GM18868 (cell line): ENCODE results near the gene PTPRN2.

Source experiments
- ATAC-seq: cut with Tn5 transposase; IDR thresholded peaks from one replicate; pipeline ENCODE4 v1.9.1; 2021; ENCODE audit warnings: mild to moderate bottlenecking, moderate library complexity; ENCODE audit not compliant: unreplicated experiment

The PTPRN2 gene

DNA sequence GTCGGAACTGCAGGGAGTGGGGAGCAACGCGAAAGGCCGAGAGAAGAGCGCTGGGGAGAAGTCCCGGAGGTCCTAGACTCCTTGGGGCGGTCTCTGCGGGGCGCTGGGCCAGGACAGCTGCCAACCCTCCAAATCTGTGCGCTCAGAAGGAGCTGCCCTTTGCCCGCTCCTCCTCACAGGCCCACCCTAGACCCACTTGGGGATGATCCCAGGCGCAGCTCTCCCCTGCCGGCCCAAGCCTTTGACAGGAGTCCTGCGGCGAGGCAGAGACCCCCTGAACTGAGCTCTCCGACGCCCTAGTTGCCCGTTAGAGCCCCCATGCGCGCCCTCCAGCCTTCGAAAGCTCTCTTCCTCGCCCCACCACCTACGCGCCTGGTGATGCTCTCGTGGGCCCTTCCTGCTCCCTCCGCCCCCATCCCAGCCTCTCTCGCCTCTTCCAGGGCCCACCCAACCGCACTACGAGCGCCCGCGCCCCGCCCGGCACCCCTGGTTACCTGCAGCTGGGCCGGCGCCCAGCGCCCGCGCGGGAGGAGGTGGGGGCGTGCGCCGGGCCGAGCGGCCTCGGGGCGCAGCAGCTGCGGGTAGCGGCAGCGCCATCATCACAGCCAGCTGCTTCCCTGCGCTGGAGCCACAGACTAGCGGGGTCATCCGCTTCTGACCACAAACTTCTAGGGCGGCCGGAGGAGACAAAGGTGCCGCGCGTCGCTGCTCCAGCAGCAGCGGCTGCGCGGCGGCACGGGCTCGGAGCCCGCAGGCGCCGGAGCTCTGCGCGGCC is 897.4 kb downstream of the PTPRN2 start:
- no peak for ATAC-seq

DNA sequence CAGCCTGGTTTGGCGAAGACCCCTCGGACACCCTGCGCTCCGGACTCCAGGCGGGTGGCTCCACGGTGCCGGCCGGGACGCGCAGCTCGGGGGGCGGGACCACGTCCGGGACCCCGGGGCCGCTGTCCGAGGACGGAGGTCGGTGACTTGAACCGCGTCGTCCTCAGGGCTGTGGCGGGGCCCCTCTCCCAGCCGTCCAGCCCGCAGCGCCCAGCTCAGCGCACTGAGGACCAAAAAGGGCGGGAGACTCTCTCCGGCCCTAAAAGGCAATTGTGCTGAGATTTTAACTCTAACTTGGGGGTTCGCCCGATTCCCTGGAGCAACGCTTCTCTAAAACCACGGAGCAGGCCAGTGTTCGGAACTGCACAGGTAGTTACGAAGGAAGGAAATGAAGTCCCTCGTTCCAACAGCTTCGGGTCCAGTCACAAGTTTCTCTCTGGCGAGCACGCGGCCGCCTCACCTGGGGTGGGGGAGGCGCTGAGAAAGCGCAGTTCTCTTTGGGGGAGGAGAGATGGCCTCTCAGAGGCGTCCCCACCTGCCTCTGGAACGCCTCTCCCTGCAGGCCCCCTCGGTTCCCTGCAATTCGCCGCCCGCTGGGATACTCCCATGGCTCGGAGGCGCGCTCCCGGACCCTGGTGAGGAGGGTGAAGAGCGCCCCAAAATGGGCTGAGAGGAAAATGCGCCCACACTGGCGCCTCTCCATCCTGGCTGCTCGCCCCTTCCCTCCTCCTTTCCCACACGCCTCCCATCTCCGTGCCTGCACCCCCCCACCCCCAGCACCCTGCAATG is 898.2 kb downstream of the PTPRN2 start:
- no peak for ATAC-seq

DNA sequence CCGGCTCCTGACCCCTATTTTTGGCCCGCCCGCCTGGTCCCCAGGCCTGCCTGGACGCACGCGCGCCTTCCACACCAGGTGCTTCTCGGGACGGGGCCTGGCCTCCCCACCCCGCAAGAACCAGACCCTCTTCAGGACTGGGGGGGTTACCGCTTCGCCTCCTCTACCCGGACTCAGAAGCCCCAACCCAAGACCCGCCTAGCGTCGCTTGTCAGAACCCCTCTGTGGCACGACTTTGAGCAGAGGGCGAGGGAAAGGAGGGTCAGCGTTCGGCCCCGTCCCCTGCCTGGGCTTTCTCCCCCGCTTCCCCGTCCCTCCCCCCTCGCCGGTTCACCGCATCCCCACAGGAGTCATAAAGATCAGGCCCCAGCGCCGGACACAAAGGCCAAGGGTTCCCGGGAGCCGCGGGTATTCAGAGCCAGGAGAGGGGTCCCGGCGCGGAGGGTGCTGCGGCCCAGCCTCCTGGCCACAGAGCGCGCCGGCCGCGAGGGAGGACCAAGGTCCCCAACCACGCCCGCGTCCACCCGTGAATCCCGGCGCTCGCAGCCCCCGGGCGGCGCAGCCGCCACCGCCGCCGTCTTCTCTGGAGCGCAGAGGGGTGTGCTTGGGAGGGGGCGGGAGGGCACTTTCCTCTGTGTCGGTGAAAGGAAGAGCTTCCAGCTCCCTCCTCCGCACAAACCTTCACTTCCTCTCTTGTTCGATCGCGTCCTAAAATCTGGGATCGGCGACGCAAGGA is 898.9 kb downstream of the PTPRN2 start:
- ATAC-seq: no peak

DNA sequence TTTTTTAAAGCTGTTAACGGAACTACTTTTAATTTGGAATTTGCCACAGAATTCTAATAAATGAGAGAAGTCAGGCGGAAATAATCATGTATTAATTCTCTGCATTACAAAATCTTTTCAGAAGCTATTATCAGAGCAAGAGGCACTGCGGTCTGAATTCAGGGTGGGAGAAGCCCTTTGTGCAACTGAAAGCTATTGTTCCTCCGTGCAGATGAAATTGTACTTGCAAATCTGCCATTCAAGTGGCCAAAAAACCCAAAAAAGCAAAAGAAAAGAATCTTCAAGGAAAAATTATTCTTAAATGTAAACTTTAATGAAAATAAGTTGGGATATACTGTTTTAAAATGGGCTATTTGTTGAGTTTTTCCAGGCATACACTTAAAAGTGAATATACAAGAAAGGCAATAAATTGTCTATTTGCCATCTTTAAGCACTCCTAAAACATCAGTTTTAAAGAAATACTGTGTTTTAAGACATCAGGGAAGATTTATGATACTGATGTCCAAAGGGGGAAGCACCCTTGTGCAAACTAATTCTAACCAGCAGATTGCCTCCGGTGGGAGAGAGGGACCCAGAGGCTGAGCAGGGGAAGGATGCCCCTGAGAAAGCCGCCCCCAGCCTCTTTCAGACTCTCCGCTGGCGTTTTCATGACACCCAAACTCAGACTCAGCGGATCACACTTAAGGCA is 899.6 kb downstream of the PTPRN2 start:
- ATAC-seq: no peak

DNA sequence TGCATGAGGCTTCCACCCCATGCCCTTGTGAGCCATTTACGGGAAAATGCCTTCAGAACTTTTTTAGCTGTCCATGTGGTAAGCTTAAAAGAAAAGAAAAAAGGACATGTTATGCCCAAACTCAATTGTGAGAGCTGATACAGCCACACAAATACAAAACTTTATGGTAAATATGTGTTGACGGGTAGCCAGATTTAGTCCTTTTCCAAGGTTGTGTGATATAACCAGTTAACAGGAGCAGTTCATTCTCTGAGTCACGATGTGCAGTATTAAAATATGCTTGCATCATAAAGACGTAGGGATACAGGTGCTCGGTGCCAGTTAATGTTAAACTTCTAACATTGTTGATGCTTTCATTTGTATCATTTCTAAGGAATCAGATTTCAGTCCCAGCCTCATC is 900.5 kb downstream of the PTPRN2 start:
- ATAC-seq: no peak

DNA sequence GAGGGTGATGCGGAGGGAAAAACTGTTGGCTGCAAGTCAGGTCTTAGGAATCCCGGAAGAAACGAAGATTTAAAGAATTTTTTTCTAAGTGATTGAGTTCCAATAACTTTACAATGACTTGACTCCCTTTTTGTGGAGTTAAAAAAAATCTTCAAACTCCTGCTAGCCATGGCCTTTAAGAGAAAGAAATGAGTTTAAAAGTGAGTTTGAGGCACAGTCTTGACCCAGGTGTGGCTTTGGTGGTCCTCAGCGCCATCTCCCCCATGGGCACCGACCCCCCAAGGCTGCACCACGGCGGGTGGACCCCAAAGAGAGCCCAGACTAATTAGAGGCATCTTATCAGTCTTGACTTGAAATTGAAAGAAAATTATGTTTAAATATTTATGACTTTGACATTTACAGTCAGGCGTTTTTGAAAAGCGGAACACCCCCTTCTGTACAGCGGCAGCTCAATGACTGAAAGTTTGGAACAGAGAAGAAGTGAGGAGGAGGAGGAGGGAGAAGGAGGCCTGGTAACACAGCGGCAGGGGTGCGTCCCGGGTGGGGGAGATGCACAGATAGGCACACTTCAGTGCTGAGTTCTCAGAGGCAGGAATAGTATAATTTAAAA is 901.2 kb downstream of the PTPRN2 start:
- no peak for ATAC-seq

DNA sequence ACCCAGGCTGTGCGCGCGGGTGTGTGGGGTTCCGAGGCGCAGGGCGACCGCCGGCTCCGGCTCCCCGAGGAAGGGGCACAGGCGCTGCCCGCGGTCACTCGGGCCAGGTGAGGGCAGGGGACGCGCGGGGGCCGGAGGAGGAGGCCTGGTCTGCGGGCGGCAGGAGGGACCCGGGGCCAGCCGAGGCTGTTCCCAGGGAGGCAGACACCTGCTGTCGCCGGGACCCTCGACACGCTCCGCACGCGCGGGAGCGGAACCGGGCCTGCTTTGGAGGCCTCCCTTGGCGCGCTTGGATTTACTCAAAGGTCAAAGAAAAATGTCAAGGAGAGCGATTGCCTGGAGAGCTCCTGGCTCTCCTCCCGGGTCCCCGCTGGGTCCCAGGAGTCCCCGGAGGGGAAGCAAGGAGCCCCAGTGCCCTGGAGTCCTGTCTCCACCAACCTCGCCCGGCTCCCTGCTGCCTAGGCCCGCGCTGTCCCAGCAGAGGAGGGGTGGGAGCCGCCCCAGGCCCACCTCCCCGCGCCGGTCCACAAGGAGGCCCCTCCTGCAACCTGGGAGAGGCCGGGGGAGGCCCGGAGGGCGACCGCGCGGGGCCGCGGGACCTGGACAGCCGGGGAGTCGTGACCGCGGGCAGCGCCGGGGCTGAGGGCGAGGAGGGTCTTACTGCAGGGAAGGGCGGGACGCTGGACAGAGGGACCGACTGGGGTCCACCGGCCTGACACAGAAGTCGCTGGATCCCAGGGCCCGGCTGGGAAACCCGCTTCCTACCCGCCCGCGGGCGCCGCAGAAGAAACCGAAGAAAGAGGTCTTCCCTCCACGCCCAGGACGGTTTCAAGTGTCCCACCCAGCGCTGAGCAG is 902.0 kb downstream of the PTPRN2 start:
- ATAC-seq: no peak

DNA sequence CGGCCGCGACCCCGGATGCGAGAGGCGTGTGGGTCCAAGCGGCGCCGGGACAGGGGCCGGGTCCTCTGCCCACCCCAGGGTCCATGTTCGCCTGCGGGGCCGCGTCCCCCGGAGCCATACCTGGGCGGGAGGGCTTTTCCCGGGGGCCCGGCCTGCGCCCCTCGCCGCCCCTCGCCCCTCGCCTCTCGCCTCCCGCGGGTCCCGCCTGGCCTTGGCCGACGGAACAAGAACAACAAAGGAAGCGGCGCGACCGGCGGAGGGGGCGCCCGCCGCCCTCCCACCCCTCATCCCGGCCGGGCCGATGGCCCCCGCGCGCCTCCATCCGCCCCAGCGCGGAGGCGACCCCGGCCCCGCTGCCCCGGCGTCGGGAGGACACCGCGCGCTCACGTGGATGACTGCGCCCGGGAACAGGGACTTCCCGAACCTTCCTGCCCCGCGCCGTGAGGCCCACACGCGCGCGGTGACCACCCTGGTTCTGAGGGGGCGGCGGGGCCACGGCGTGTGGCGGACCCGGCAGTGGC is 902.7 kb downstream of the PTPRN2 start:
- no peak for ATAC-seq

DNA sequence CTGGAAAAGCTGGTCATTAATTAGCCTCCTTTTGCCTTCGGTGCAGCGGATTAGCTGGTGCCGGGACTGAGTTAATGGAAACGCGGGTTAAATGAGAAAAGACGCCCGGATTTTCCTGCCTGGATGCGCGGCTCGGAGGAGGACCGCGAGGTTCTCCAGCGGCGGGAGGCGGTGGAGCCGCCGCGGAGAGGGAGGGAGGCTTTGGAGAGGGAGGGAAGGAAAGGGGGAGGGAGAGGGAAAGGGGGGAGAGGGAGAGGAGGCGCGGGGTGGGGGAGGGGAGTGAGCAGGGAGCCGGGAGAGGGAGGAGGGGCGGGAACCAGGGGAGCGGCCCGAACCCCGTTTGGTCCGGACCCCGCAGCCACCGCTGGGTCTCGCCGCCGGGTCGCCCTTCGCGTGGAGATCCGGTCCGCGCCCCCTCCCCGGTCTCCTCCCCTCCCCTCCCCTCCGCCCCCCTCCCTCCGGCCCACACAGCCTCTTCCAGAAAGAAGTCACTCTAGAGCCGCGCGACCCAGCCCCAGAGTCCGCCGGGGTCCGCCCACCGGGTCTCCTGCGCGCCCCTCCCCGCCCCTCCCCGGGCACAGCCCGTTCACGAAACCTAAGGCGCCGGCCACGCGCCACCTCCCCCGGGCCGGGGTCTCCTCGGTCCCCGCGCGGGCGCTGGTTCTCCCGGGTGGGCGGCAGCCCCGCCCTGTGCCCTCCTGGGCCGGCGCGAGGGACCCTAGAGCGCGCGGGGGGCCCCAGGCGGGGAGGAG is 903.3 kb downstream of the PTPRN2 start:
- ATAC-seq: no peak

DNA sequence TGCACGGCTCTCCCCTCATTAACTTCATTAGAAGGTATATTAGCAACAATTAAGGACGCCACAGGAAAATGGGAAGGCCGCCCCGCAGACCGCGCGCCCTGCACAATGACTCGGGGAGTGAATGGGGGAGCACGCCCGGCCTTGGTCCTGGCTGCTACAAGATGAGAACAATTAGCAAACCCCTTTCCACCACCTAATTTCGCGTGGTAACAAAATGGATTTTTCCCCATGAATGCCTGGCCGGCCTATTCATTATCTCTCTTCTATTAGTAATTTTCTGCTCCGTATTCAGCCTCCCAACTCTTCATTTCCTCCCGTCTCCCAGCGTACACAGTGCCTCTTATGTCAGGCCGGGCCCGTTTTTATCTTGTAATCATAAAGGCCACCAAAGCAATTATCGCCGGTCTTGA is 903.9 kb downstream of the PTPRN2 start:
- ATAC-seq: no peak

DNA sequence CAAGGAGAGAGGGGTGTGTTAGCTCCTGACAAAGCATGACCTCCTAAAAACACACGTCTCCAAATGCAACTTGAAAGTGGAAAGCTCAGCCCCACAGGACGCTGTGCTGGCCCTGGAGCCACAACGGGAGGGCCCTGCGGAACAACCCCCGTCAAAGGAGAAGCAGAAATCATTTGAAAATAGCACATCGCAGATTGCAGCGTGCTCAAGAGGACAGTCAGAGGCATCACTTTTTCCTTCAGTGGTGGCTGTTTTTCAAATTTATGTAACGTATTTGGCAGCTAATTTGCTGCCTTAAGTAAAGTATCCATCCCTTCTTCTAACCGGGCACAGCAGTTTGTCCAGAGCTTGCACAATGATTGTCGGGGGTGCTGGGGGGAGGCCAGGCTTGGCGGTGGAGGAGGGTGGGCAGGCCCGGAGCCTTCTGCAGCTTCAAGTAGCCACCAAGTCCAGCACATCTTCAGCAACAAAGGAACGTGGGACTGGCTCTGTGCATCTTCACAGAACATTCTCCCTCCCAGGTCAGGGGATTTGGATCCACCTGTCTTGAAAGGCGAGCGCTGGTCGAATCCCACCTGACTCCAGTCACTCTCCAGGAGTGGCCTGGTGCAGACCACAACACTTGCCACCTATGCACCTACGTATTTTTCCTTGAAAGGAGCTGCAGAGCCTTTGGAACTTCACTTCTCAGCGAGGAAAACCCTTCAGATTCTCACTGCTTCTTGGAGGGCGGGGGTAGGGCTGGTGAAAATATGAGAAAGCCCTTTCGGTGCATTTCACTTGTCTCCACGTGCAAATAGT is 904.5 kb downstream of the PTPRN2 start:
- no peak for ATAC-seq

DNA sequence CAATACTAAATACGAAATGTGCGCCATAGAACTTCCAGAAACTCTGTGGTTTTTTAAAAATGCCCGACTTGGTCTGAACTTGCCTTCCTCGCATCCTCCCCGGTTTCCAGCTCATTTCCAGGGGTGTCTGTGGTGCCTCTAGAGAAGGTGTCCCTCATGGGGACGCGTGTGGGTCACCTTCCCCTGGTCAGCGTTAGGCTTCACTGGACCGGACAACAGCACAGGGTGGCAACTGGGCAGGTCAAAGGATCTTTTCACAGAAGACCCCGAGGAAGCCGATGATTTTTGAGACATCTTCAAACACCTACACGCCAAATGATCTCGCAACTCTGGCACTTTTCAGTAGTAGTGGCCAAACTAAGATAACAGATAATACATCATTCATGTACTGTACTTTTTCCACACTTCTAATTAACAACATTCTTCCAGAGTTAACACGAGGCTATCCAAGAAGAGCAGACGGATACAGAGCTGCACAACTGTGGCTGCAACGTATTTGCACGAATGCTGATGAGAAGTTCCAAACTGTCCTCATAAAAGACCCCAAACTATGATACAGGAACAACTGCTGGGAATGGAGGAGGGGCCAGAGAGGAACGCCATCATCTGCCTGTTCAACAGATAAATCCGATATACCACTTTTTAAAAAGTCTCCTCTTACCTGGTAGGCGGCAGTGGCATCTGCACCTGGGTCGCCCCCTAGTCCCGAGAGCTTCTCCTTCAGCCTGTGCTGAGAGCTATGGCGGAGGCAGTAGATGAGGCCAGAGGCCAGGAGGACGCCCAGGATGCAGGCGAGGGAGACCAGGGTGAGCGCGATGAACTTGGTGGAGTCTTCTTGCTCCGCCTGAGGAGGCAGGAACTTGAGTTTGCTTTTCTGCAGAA is 905.3 kb downstream of the PTPRN2 start:
- no peak for ATAC-seq

DNA sequence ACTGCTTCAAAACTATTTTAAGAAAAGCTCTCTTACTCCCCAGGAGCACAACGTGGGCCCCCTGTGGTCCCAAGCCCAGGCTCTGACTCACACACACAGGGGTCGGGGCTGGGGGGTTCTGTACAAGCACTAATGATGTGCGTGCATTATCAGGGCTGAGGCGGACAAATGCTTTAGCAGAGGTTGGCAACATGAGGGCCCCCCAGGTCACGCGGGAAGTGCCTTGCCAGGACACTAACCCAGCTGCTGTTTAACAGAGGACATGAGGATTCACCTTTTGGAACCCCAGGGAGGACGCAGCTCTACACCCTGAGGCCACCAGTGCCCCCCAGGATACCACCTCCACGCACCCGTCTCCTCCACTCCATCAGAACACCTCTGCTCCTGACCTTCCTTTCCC is 908.0 kb downstream of the PTPRN2 start:
- no peak for ATAC-seq

DNA sequence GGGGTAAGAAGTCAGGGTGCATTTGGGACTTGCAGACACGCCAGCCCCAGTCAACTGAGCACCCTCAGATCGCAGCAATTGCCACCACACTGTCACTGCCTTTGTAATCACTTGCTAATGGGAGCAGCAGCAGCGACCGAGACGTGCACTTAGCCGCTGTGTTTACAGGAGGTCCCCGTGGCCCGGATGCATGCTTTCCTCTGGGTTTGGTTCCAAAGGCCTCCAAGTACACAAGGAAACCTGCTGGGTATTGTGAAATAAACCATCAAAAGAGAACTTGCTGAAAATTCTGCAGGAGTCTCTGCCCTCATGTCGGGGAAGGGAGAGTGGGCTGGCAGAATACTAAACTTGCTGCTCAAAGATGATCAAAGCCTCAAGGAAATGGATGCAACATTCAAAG is 909.1 kb downstream of the PTPRN2 start:
- ATAC-seq: no peak

DNA sequence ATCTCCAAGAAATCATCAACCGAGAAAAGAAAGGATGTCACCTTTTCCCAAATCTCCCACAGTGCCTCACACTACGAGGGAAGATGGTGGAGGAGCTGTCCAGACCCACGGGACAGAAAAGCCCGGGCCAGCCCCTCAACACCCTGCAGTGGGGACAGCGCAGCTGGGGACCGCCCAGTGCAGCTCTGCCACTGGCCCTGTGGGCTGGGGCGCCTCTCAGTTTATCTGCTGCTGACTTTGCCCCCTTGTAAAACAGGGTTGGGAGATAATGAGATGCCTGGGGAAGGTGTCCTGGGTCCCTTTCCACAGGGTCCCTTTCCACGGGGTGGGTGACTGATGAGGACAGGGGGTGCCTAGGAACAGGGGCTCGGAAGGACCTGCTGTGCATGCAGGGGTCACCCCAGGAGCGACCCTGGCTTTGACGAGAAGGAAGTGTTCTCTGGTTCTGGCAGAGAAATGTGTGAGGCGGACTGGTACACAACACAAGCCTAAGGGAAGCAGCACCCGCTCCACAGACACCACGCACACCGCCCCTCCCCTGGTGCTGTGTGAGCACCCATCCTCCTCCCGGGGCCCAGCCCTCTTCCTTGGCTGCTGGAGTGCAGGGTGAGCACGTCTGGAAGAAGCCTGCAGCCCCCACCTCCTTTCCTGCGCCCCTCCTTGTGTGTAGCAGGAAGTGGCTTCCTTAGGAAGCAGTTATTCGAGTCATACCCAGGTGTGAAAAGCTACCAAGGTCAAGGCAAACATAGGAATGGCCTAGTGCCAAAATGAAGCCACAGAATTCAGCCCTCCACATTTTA is 911.0 kb downstream of the PTPRN2 start:
- ATAC-seq: no peak

DNA sequence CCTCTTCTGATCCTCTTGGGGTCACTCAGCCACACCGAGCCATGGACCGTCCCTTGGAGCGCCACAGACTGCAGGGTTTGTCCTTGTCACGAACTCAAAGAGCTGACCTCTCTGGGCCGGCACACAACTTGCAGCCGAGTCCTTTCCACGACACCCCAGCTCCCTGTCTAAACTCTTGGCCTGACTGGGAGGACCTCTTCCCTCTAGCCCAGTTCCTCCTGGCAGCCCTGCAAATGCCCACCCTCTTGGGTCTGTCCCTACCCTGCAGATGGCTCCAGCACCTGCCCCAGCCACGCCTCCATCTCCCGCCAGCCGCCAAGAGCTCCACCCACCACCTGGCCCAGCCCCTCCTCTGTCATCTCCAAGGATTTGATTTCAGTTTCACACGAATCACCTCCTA is 911.6 kb downstream of the PTPRN2 start:
- no peak for ATAC-seq
